Vagina (tissue), 2 donors: ENCODE results near the gene HAUS8. TPM values are rescaled to one million over a fixed set of nuclear protein-coding genes. Genes with fewer than 3 reads are reported as not detected.

Experiments
- DNase-seq, 2 donors: peaks; one replicate each; pipeline ENCODE4 v3.0.0-alpha.2; 2017; ENCODE audit errors: extremely low spot score in 2 of 2
- H3K27ac ChIP-seq: fragments of 200-600 bp; sonication (generic); one replicate; pipeline ENCODE4 v1.5.1; 2019
- H3K27me3 ChIP-seq: fragments of 200-600 bp; sonication (generic); one replicate; pipeline ENCODE4 v1.5.1; 2019
- H3K36me3 ChIP-seq, 2 donors: fragments of 200-600 bp; sonication (generic); one replicate each; pipeline ENCODE4 v1.5.1; 2017 to 2019
- H3K4me1 ChIP-seq: fragments of 200-600 bp; sonication (generic); one replicate; pipeline ENCODE4 v1.5.1; 2019
- H3K4me3 ChIP-seq, 2 donors: fragments of 200-600 bp; sonication (generic); 1 replicate in 1 of 2; 2 replicates in 1 of 2; pipeline ENCODE4 v1.5.1; 2016 to 2019
- H3K9me3 ChIP-seq: fragments of 200-600 bp; sonication (generic); one replicate; pipeline ENCODE4 v1.5.1; 2019
- POLR2A ChIP-seq, 2 donors: fragments of 450-650 bp; IDR thresholded peaks; one replicate each; pipeline ENCODE4 v1.6.1; 2017; ENCODE audit warnings: antibody characterized with exemption in 2 of 2, mild to moderate bottlenecking in 2 of 2, moderate library complexity in 2 of 2
- POLR2AphosphoS5 ChIP-seq, 2 donors: sonication (generic); formaldehyde crosslinking; IDR thresholded peaks; one replicate each; pipeline ENCODE4 v1.9.0; 2017; ENCODE audit warnings: antibody characterized with exemption in 2 of 2, mild to moderate bottlenecking in 2 of 2, low read depth in 1 of 2; ENCODE audit not compliant: insufficient read depth in 1 of 2
- intact Hi-C: fragments of 100-400 bp; cut with DNase I; formaldehyde crosslinking; loops from one replicate; pipeline ENCODE4 v1.15.1; 2023
- total RNA-seq: library from RNA; depleted of rRNA; stranded (reverse); fragments of >200 nt; gene quantifications from one replicate; pipeline ENCODE4 v1.2.3, GENCODE V29; 2016
- TF ChIP-seq, protein P1 (sequence below), 3 experiments: fragments of 450-650 bp in 2 of 3; fragments of 200-600 bp in 1 of 3; sonication (generic) in 1 of 3; IDR thresholded peaks; one replicate each; pipeline ENCODE4 v1.5.1; 2017 to 2019; ENCODE audit warnings: antibody characterized with exemption in 3 of 3, mild to moderate bottlenecking in 2 of 3, moderate library complexity in 2 of 3

The HAUS8 gene
- total RNA-seq, 1 donor from 2014 or later = 4.7 TPM

DNA sequence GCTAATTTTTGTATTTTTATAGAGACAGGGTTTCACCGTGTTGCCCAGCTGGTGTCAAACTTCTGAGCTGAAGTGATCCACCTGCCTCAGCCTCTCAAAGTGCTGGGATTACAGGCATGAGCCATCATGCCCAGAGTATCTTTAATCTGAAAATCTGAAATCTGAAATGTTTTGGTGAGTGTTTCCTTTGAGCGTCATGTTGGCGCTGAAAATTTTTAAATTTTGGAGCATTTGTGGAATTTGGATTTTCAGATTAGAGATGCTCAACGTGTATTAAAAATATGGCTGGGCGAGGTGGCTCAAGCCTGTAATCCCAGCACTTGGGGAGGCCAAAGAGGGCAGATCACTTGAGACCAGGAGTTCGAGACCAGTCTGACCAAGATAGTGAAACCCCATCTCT lies 43.5 kb downstream of the HAUS8 start:
- no peak overlapping the region for H3K27ac ChIP-seq
- TF ChIP-seq POLR2A (IDR thresholded peaks at IDR 0.05) (no peak), POLR2AphosphoS5 (IDR thresholded peaks at IDR 0.05; ENCODE audit: insufficient read depth in 1 of 2, low read depth in 1 of 2) (no peak)
- TF ChIP-seq, protein P1, sequence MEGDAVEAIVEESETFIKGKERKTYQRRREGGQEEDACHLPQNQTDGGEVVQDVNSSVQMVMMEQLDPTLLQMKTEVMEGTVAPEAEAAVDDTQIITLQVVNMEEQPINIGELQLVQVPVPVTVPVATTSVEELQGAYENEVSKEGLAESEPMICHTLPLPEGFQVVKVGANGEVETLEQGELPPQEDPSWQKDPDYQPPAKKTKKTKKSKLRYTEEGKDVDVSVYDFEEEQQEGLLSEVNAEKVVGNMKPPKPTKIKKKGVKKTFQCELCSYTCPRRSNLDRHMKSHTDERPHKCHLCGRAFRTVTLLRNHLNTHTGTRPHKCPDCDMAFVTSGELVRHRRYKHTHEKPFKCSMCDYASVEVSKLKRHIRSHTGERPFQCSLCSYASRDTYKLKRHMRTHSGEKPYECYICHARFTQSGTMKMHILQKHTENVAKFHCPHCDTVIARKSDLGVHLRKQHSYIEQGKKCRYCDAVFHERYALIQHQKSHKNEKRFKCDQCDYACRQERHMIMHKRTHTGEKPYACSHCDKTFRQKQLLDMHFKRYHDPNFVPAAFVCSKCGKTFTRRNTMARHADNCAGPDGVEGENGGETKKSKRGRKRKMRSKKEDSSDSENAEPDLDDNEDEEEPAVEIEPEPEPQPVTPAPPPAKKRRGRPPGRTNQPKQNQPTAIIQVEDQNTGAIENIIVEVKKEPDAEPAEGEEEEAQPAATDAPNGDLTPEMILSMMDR (IDR thresholded peaks at IDR 0.05) = no peak
- H3K27me3 ChIP-seq = peaks cover 4% of the 10 kb centered on the region
- no peaks in the 10 kb centered on the region for H3K9me3 ChIP-seq
- intact Hi-C loops = no loop called here
- H3K36me3 ChIP-seq = no peaks in the 10 kb centered on the region
- no peak overlapping the region for H3K4me3 ChIP-seq
- DNase-seq = no peak
- no peaks in the 10 kb centered on the region for H3K4me1 ChIP-seq

DNA sequence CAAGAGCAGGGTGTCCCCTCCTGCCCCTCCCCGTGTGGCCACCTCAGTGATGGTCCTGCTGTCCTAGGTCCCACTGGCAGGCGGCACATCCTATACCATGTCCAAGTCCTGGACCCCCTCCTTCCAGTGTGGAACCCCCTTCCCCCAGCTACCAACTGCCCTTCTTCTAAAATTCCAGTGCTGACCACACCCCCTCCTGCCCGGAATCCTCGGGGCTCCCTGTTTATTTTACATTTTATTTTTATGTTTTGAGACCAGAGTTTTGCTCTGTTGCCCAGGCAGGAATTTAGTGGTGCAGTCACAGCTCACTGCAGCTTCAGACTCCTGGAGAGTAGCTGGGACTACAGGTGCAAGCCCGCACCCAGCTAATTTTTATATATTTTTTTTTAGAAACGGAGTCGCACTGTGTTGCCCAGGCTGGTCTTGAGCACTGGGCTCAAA lies 47.7 kb downstream of the HAUS8 start:
- no peak overlapping the region for H3K27ac ChIP-seq
- H3K27me3 ChIP-seq = peaks cover 4% of the 10 kb centered on the region
- no peak overlapping the region for H3K4me3 ChIP-seq
- H3K4me1 ChIP-seq = peaks cover 7% of the 10 kb centered on the region
- DNase-seq = no peak
- TF ChIP-seq POLR2AphosphoS5 (IDR thresholded peaks at IDR 0.05; ENCODE audit: insufficient read depth in 1 of 2, low read depth in 1 of 2) = no peak
- TF ChIP-seq, protein P1 (IDR thresholded peaks at IDR 0.05) = no peak
- H3K36me3 ChIP-seq = no peaks in the 10 kb centered on the region
- no peaks in the 10 kb centered on the region for H3K9me3 ChIP-seq
- intact Hi-C loops = no loop called here

DNA sequence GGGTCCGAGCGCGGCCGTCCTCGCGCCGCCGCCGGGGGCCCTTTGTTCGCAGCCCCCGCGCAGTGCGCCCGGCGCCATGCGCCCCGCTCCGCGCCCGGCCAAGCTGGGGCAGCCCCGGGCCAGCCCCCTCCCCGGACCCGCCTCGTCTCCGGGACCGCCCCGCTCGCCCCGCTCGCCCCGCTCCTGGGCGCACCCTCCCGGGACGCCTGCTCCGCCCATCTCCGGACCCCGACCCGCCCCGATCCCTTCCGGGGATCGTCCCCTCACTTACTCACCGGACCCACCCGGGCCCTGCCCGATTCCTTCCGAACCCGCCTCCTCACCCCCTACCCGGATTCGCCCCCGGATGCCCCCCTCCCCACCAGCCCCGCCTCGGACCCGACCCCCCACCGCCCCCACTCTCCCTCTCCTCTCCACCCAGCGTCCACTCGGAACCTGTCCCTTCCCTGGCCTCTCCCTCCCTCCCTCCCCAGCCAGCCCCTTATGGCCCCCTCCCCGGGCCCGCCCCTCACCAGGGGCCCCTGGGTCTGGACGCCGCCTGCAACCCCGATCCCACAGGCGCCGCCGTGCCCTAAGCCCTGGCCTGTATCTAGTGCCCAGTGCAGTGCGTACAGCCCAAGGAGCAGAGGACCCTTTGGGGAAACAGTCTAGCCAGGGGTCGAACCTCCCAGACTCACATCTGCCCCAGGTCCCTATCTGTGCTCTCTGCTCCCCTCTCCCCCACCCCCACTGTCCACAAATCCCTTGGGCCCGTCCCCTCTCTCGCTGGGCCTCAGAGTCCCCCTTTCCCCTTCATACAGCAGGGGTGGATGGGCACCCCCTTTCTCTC lies 48.3 kb downstream of the HAUS8 start, which contains the start of gene CPAMD8:
Gene CPAMD8 (minus strand): TSS at position 105 of the 829 bp plus-strand sequence. CDS start 168 bp downstream, outside the sequence.
- peaks cover 4% of the 10 kb centered on the region for H3K27me3 ChIP-seq
- H3K4me3 ChIP-seq = peak within 1 kb of the TSS in 1 of 2 donors; percentile 18
- H3K9me3 ChIP-seq = no peaks in the 10 kb centered on the region
- no peaks in the 10 kb centered on the region for H3K36me3 ChIP-seq
- DNase-seq = no peak
- H3K4me1 ChIP-seq = peaks cover 7% of the 10 kb centered on the region
- H3K27ac ChIP-seq = no peak within 1 kb of the TSS
- intact Hi-C loops = no loop called here
- no peak for TF ChIP-seq POLR2A (IDR thresholded peaks at IDR 0.05)
- TF ChIP-seq, protein P1 (IDR thresholded peaks at IDR 0.05) = no peak
- TF ChIP-seq POLR2AphosphoS5 (IDR thresholded peaks at IDR 0.05; ENCODE audit: insufficient read depth in 1 of 2, low read depth in 1 of 2) = no peak

DNA sequence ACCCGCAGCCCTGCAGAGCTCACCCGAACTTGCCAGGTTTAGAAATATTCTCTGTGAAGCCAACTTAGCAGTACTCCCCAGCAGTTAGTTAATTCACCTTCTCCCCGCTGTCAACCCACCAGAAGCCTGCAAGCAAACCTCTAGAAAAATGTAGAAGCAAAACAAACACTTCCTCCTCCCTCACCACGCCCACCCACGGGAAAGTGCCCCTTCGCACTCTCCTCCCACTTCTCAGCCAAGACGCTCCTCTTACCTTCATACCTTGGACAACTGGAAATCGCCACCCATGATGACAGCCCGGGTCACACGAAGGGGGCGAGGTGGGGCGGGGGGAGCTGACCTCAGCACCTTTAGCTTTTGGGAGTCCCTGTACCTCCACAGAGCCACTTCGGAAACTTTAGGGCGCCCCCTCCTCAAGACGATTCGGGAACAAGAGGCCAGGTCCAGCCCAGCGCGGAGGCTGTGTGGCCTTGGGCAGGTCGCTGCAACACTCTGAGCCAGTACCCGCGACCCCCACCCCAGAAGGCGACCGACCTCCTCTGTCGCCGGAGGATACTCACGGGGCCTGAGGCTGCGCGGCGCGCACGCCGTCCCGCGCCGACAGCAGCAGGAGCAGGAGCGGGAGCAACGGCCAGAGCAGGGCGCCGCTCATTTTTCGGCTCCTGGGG lies 49.1 kb downstream of the HAUS8 start:
- Histone ChIP-seq H3K4me1 (peaks cover 7% of the 10 kb centered on the region), H3K27me3 (peaks cover 4% of the 10 kb centered on the region), H3K27ac (no peak overlapping the region), H3K9me3 (no peaks in the 10 kb centered on the region), H3K36me3 (no peaks in the 10 kb centered on the region), H3K4me3 (peak overlapping the region in 1 of 2 donors; percentile 18)
- intact Hi-C loops = no loop called here
- TF ChIP-seq POLR2A (IDR thresholded peaks at IDR 0.05) = no peak
- TF ChIP-seq POLR2AphosphoS5 (IDR thresholded peaks at IDR 0.05; ENCODE audit: insufficient read depth in 1 of 2, low read depth in 1 of 2) = no peak
- TF ChIP-seq, protein P1 (IDR thresholded peaks at IDR 0.05) = no peak
- no peak for DNase-seq
